GM12874 (cell line): ENCODE data around the gene IWS1.

Source experiments
- CTCF ChIP-seq: IDR thresholded peaks from 2 replicates; pipeline ENCODE4 v1.5.1; 2011; ENCODE audit warnings: low read depth, mild to moderate bottlenecking, control low read depth, low read length, moderate library complexity; ENCODE audit not compliant: insufficient read depth

The IWS1 gene

DNA sequence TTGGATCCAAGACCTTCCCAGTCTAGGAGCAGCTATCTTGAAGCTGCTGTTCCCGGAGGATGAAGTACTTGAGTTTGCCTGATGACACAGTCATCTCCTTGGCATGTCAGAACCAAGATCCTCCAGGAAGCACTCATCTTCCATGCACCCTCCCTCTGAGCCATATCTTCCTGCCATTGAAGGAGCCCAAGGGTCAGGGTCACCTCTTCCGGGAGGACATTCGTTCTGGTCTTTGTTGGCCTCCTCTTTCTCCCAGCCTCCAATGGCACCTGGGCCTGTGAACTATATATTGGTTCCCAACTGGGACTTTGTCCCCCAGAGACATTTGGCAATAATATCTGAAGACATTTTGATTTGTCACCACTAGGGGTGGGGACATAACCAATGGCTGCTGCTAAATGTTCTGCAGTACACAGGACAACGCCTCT, 4.9 kb upstream of the IWS1 start:
- TF ChIP-seq CTCF, result no peak

GRCh38 chr2:127530245-127531140, 4.2 kb upstream of the IWS1 start:
- no peak for TF ChIP-seq CTCF

- TF ChIP-seq CTCF, result no peak
Measured at GRCh38 chr2:127528487-127528886, 2.2 kb upstream of the IWS1 start.

DNA sequence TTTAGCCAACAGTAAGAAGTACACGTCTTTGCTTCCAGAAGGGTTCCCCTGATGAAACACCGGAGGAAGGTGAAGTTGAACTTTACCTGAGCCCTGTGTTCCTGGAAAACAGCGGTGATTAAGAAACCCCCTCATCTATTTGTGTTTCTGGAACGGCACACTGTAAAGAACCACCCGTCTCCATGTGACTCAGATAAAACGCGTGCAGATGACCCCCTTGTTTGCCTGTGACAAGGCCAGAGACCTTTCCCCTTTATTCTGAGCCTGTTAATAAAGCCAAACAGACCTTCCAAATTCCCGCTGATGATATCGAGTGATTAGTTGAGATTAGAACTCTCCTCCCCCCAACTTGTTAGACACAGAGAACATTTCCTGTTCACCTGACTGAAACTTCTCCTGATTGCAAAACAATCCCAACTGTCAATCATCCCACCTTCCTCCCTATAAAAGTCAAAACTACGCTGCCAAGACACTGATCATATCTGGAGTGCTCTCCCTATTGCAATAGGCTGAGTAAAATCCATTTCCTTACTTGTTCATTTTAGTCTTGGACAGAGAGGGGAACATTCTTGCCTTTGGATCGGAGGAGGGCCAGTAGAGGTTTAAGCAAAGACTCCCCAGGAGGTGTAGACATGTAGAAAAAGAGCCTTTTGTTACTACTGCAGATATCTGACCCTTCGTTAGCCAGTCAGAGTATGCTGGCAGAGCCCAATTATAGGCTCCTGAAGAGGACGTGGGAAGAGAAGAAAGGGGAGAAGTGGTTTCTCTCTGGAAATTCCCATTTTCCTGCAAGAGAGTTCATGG, 914 bp upstream of the IWS1 start:
- no peak for TF ChIP-seq CTCF

DNA sequence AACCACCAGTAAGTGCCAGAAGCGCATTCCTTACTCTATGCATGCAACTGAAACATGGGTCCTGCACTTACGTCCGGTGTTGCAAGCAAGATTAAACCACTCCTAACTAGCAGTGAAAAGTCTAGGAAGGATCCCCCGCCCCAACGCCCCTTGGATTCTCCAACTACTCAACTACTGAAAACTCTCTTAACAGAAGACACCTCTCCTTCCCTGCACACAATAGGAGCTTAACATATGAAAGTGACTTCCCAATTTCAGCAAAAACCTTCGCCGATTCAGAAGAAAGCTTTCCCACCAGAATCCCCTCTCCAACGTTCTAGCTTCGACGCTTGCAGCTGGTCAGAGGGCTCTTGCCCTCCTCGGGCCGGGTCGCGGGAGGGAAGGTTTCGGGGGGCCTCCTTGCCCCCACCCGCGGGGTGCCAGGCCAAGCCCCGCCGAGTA, 578 bp downstream of the IWS1 start:
- no peak for TF ChIP-seq CTCF

GRCh38 chr2:127523269-127523939, 2.9 kb downstream of the IWS1 start:
- no peak for TF ChIP-seq CTCF

DNA sequence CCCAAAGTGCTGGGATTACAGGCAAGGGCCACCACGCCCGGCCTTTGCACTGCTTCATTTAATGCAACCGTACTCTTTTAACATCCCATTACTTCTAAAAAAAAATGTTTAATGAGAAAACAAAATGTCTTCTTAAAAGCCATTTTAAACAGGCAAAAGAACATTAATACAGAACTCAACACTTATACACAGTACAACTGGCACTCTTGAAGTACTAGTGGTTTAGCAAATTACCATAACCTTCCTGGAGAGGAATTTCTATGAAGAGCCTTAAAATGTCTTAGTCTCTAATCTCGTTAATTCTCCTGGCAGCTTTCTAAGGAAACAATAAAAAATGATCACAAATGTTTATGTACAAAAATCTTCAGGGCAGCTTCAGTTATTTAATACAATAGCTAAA, 5.9 kb downstream of the IWS1 start:
- TF ChIP-seq CTCF, result no peak
